SJSA1 (cell line): ENCODE data around the gene RPGRIP1. TPM values are rescaled to one million over a fixed set of nuclear protein-coding genes. Genes with fewer than 3 reads are reported as not detected.
"Not testable (repeated sequence)": the region's sequence is repeated elsewhere in the genome, so short reads cannot be mapped to it uniquely, and the experiment has no call there.

ENCODE experiments used
- DNase-seq, 2 experiments: peaks; one replicate each; pipeline ENCODE4 v3.0.0-alpha.2; 2015 to 2020; ENCODE audit warnings: low spot score in 2 of 2, low read depth in 1 of 2
- H3K27ac ChIP-seq: fragments of 250-450 bp; sonication (Bioruptor Pico); 2 replicates; pipeline ENCODE4 v1.5.1; 2020; ENCODE audit warnings: mild to moderate bottlenecking, moderate library complexity
- H3K27me3 ChIP-seq: fragments of 250-450 bp; sonication (Bioruptor Pico); replicated peaks from 2 replicates; pipeline ENCODE4 v1.5.1; 2020; ENCODE audit warnings: mild to moderate bottlenecking, moderate library complexity
- H3K36me3 ChIP-seq: fragments of 250-450 bp; sonication (Bioruptor Pico); 2 replicates; pipeline ENCODE4 v1.5.1; 2020; ENCODE audit warnings: mild to moderate bottlenecking
- H3K4me1 ChIP-seq: fragments of 250-450 bp; sonication (Bioruptor Pico); replicated peaks from 2 replicates; pipeline ENCODE4 v1.6.1; 2021; ENCODE audit warnings: mild to moderate bottlenecking
- H3K4me3 ChIP-seq: fragments of 250-450 bp; sonication (Bioruptor Pico); 2 replicates; pipeline ENCODE4 v1.5.1; 2020; ENCODE audit warnings: mild to moderate bottlenecking
- H3K9me3 ChIP-seq: fragments of 250-450 bp; sonication (Bioruptor Pico); replicated peaks from 2 replicates; pipeline ENCODE4 v1.5.1; 2020; ENCODE audit warnings: mild to moderate bottlenecking
- total RNA-seq: library from RNA; depleted of rRNA; stranded (reverse); fragments of >200 nt; shearing (Covaris generic); gene quantifications from 2 replicates; pipeline ENCODE4 v1.2.3, GENCODE V29; 2014

The RPGRIP1 gene
- total RNA-seq, 1 experiment from 2014 or later: not detected

- Histone ChIP-seq H3K27ac (no peak overlapping the region), H3K4me3 (no peak overlapping the region), H3K36me3 (no peaks in the 10 kb centered on the region), H3K27me3 (peaks cover 32% of the 10 kb centered on the region), H3K4me1 (no peaks in the 10 kb centered on the region), H3K9me3 (no peaks in the 10 kb centered on the region)
- DNase-seq: no peak
Measured at GRCh38 chr14:21300892-21301291, 21.0 kb downstream of the RPGRIP1 start.

GRCh38 chr14:21302013-21302835 is 22.3 kb downstream of the RPGRIP1 start:
- H3K27me3 ChIP-seq: peaks cover 34% of the 10 kb centered on the region
- no peaks in the 10 kb centered on the region for H3K36me3 ChIP-seq
- H3K9me3 ChIP-seq: no peaks in the 10 kb centered on the region
- no peak overlapping the region for H3K4me3 ChIP-seq
- no peaks in the 10 kb centered on the region for H3K4me1 ChIP-seq
- no peak for DNase-seq
- H3K27ac ChIP-seq: no peak overlapping the region

- not testable (repeated sequence) for H3K4me3 ChIP-seq, H3K27ac ChIP-seq, H3K36me3 ChIP-seq, DNase-seq, H3K9me3 ChIP-seq, H3K4me1 ChIP-seq
- H3K27me3 ChIP-seq: peaks cover 40% of the 10 kb centered on the region
Measured at GRCh38 chr14:21302836-21303140, 22.9 kb downstream of the RPGRIP1 start.

GRCh38 chr14:21307637-21308036 is 27.8 kb downstream of the RPGRIP1 start:
- Histone ChIP-seq H3K4me3 (no peak overlapping the region), H3K27me3 (peaks cover 55% of the 10 kb centered on the region), H3K27ac (no peak overlapping the region), H3K9me3 (no peaks in the 10 kb centered on the region), H3K4me1 (no peaks in the 10 kb centered on the region), H3K36me3 (no peaks in the 10 kb centered on the region)
- DNase-seq: no peak

- Histone ChIP-seq H3K27me3 (peaks cover 53% of the 10 kb centered on the region), H3K4me3 (no peak overlapping the region), H3K9me3 (no peaks in the 10 kb centered on the region), H3K27ac (no peak overlapping the region), H3K36me3 (no peaks in the 10 kb centered on the region), H3K4me1 (no peaks in the 10 kb centered on the region)
- DNase-seq: no peak
Measured at GRCh38 chr14:21308132-21308478, 28.2 kb downstream of the RPGRIP1 start.

GRCh38 chr14:21308479-21309237 is 28.8 kb downstream of the RPGRIP1 start:
- H3K4me1 ChIP-seq: no peaks in the 10 kb centered on the region
- no peak overlapping the region for H3K27ac ChIP-seq
- H3K27me3 ChIP-seq: peaks cover 48% of the 10 kb centered on the region
- H3K4me3 ChIP-seq: no peak overlapping the region
- H3K9me3 ChIP-seq: no peaks in the 10 kb centered on the region
- H3K36me3 ChIP-seq: no peaks in the 10 kb centered on the region
- DNase-seq: no peak

GRCh38 chr14:21309238-21309636 is 29.4 kb downstream of the RPGRIP1 start:
- H3K36me3 ChIP-seq: no peaks in the 10 kb centered on the region
- no peaks in the 10 kb centered on the region for H3K4me1 ChIP-seq
- H3K4me3 ChIP-seq: no peak overlapping the region

GRCh38 chr14:21309956-21310355 is 30.1 kb downstream of the RPGRIP1 start:
- peaks cover 47% of the 10 kb centered on the region for H3K27me3 ChIP-seq
- no peak for DNase-seq
- H3K4me1 ChIP-seq: no peaks in the 10 kb centered on the region
- no peaks in the 10 kb centered on the region for H3K36me3 ChIP-seq
- H3K9me3 ChIP-seq: no peaks in the 10 kb centered on the region
- no peak overlapping the region for H3K27ac ChIP-seq
- H3K4me3 ChIP-seq: no peak overlapping the region

More at GRCh38 chr14:21309238-21309636, 29.4 kb downstream of the RPGRIP1 start:
- DNase-seq: no peak
- H3K9me3 ChIP-seq: no peaks in the 10 kb centered on the region
- H3K27me3 ChIP-seq: peaks cover 48% of the 10 kb centered on the region
- H3K27ac ChIP-seq: no peak overlapping the region

- no peak for DNase-seq
- no peak overlapping the region for H3K4me3 ChIP-seq
Measured at GRCh38 chr14:21311614-21312013, 31.7 kb downstream of the RPGRIP1 start.

GRCh38 chr14:21313512-21313911 is 33.6 kb downstream of the RPGRIP1 start:
- peaks cover 32% of the 10 kb centered on the region for H3K27me3 ChIP-seq
- DNase-seq: no peak
- H3K36me3 ChIP-seq: no peaks in the 10 kb centered on the region
- no peaks in the 10 kb centered on the region for H3K4me1 ChIP-seq
- no peak overlapping the region for H3K27ac ChIP-seq
- no peak overlapping the region for H3K4me3 ChIP-seq
- H3K9me3 ChIP-seq: no peaks in the 10 kb centered on the region

More at GRCh38 chr14:21311614-21312013, 31.7 kb downstream of the RPGRIP1 start:
- Histone ChIP-seq H3K27ac (no peak overlapping the region), H3K36me3 (no peaks in the 10 kb centered on the region), H3K27me3 (peaks cover 39% of the 10 kb centered on the region), H3K9me3 (no peaks in the 10 kb centered on the region), H3K4me1 (no peaks in the 10 kb centered on the region)

- Histone ChIP-seq H3K4me3 (no peak overlapping the region), H3K9me3 (no peaks in the 10 kb centered on the region), H3K27me3 (peaks cover 7% of the 10 kb centered on the region; the same call in 1 of the 2 replicates), H3K27ac (no peak overlapping the region), H3K4me1 (no peaks in the 10 kb centered on the region), H3K36me3 (no peaks in the 10 kb centered on the region)
- DNase-seq: no peak
Measured at GRCh38 chr14:21317398-21317797, 37.5 kb downstream of the RPGRIP1 start.

GRCh38 chr14:21320913-21321312 is 41.0 kb downstream of the RPGRIP1 start:
- H3K27ac ChIP-seq: no peak overlapping the region
- no peak for DNase-seq
- H3K36me3 ChIP-seq: no peaks in the 10 kb centered on the region
- H3K27me3 ChIP-seq: peaks cover 15% of the 10 kb centered on the region
- no peak overlapping the region for H3K4me3 ChIP-seq
- no peaks in the 10 kb centered on the region for H3K9me3 ChIP-seq
- no peaks in the 10 kb centered on the region for H3K4me1 ChIP-seq

GRCh38 chr14:21322716-21323115 is 42.8 kb downstream of the RPGRIP1 start:
- no peak for DNase-seq
- Histone ChIP-seq H3K4me1 (no peaks in the 10 kb centered on the region), H3K27ac (no peak overlapping the region), H3K4me3 (no peak overlapping the region), H3K27me3 (peaks cover 12% of the 10 kb centered on the region), H3K36me3 (no peaks in the 10 kb centered on the region), H3K9me3 (no peaks in the 10 kb centered on the region)

GRCh38 chr14:21326972-21327371 is 47.1 kb downstream of the RPGRIP1 start:
- Histone ChIP-seq H3K9me3 (no peaks in the 10 kb centered on the region), H3K4me3 (no peak overlapping the region), H3K27me3 (peaks cover 11% of the 10 kb centered on the region; the same call in 1 of the 2 replicates), H3K4me1 (no peaks in the 10 kb centered on the region), H3K36me3 (no peaks in the 10 kb centered on the region), H3K27ac (no peak overlapping the region)
- no peak for DNase-seq
